Measurements from ENCODE around the gene CASP2.

Gene CASP2

GRCh38 chr7:143352531-143353002 lies 64.4 kb downstream of the CASP2 start:
- no peaks in the 10 kb centered on the region for H3K9me3 Mint-ChIP-seq
- H3K4me3 Mint-ChIP-seq: no peak overlapping the region

GRCh38 chr7:143354376-143354775 lies 66.2 kb downstream of the CASP2 start:
- Mint-ChIP-seq H3K27me3 (no peaks in the 10 kb centered on the region), H3K4me3 (no peak overlapping the region), H3K27ac (no peak overlapping the region)

More at GRCh38 chr7:143352531-143353002, 64.4 kb downstream of the CASP2 start:
- Mint-ChIP-seq H3K27ac (no peak overlapping the region), H3K4me1 (ENCODE audit: low read depth) (no peaks in the 10 kb centered on the region), H3K36me3 (ENCODE audit: low read depth) (no peaks in the 10 kb centered on the region), H3K27me3 (no peaks in the 10 kb centered on the region)

GRCh38 chr7:143354965-143355364 lies 66.8 kb downstream of the CASP2 start:
- no peaks in the 10 kb centered on the region for H3K27me3 Mint-ChIP-seq
- no peaks in the 10 kb centered on the region for H3K9me3 Mint-ChIP-seq
- no peaks in the 10 kb centered on the region for H3K36me3 Mint-ChIP-seq (ENCODE audit: low read depth)
- no peaks in the 10 kb centered on the region for H3K4me1 Mint-ChIP-seq (ENCODE audit: low read depth)
- H3K4me3 Mint-ChIP-seq: no peak overlapping the region
- no peak overlapping the region for H3K27ac Mint-ChIP-seq

More at GRCh38 chr7:143354376-143354775, 66.2 kb downstream of the CASP2 start:
- Mint-ChIP-seq H3K4me1 (ENCODE audit: low read depth) (no peaks in the 10 kb centered on the region), H3K9me3 (no peaks in the 10 kb centered on the region), H3K36me3 (ENCODE audit: low read depth) (no peaks in the 10 kb centered on the region)

GRCh38 chr7:143355450-143356385 lies 67.6 kb downstream of the CASP2 start:
- no peaks in the 10 kb centered on the region for H3K4me1 Mint-ChIP-seq (ENCODE audit: low read depth)
- no peaks in the 10 kb centered on the region for H3K9me3 Mint-ChIP-seq
- no peaks in the 10 kb centered on the region for H3K36me3 Mint-ChIP-seq (ENCODE audit: low read depth)
- no peak overlapping the region for H3K27ac Mint-ChIP-seq
- no peak overlapping the region for H3K4me3 Mint-ChIP-seq
- H3K27me3 Mint-ChIP-seq: peaks cover 5% of the 10 kb centered on the region

- no peaks in the 10 kb centered on the region for H3K36me3 Mint-ChIP-seq (ENCODE audit: low read depth)
Observed at GRCh38 chr7:143356414-143357050, 68.4 kb downstream of the CASP2 start.

More at GRCh38 chr7:143356414-143357050, 68.4 kb downstream of the CASP2 start:
- no peaks in the 10 kb centered on the region for H3K9me3 Mint-ChIP-seq
- no peak overlapping the region for H3K27ac Mint-ChIP-seq
- no peaks in the 10 kb centered on the region for H3K4me1 Mint-ChIP-seq (ENCODE audit: low read depth)
- peaks cover 9% of the 10 kb centered on the region for H3K27me3 Mint-ChIP-seq
- no peak overlapping the region for H3K4me3 Mint-ChIP-seq

Measured in stimulated activated naive CD8-positive, alpha-beta T cell treated with anti-CD3 and anti-CD28 coated beads, Interleukin-15, Interleukin-2, amounts not matched to agents 100 ng/mL and 50 ng/mL, for 24 hours (primary cell).